Measurements from ENCODE around the gene MOSPD3. TPM values are rescaled to one million over a fixed set of nuclear protein-coding genes. Genes with fewer than 3 reads are reported as not detected.

Gene MOSPD3
- total and polyA plus RNA-seq, 8 donors = 15.7 to 35.7 (median 31.4) TPM

- peaks cover 25 to 43% of the 10 kb centered on the region in 2 donors for H3K4me1 ChIP-seq
- H3K36me3 ChIP-seq = peaks cover 0 to 13% of the 10 kb centered on the region in 2 donors
- H3K9me3 ChIP-seq = no peaks in the 10 kb centered on the region
- H3K4me3 ChIP-seq = peak within 1 kb of the TSS; percentile 78 to 100
- peaks cover 0 to 25% of the 10 kb centered on the region in 2 donors for H3K27me3 ChIP-seq
- peak; percentile 99 to 100 (median 100) for DNase-seq
- ATAC-seq = peak; percentile 81
- peak within 1 kb of the TSS; percentile 95 to 98 for H3K27ac ChIP-seq
- peak in 1 of 2 donors; percentile 10 for TF ChIP-seq CTCF (IDR thresholded peaks at IDR 0.05)
- intact Hi-C loops (cut with DNase I) = no loop called here
Observed at GRCh38 chr7:100586266-100587025, 25.9 kb upstream of the MOSPD3 start, which contains the start of gene FBXO24. TSS of gene FBXO24 (plus strand) at chr7:100586328. CDS start at chr7:100586626, 298 bp downstream.

GRCh38 chr7:100588438-100588837 lies 23.9 kb upstream of the MOSPD3 start:
- TF ChIP-seq CTCF (IDR thresholded peaks at IDR 0.05) = no peak
- no peaks in the 10 kb centered on the region for H3K9me3 ChIP-seq

GRCh38 chr7:100589341-100589947 lies 22.9 kb upstream of the MOSPD3 start:
- TF ChIP-seq CTCF (IDR thresholded peaks at IDR 0.05) = no peak
- DNase-seq (no peak), ATAC-seq (no peak)
- Histone ChIP-seq H3K36me3 (no peaks in the 10 kb centered on the region), H3K4me1 (peaks cover 9 to 15% of the 10 kb centered on the region in 2 donors), H3K9me3 (no peaks in the 10 kb centered on the region), H3K4me3 (no peak overlapping the region), H3K27ac (no peak overlapping the region), H3K27me3 (peaks cover 0 to 29% of the 10 kb centered on the region in 2 donors)
- intact Hi-C loops (cut with DNase I) = no loop called here

More at GRCh38 chr7:100588438-100588837, 23.9 kb upstream of the MOSPD3 start:
- DNase-seq = no peak
- Histone ChIP-seq H3K4me3 (no peak overlapping the region), H3K27ac (no peak overlapping the region), H3K27me3 (peaks cover 0 to 29% of the 10 kb centered on the region in 2 donors), H3K4me1 (peaks cover 14 to 24% of the 10 kb centered on the region in 2 donors), H3K36me3 (no peaks in the 10 kb centered on the region)
- no peak for ATAC-seq
- intact Hi-C loops (cut with DNase I) = no loop called here

- Histone ChIP-seq H3K27ac (no peak overlapping the region), H3K9me3 (no peaks in the 10 kb centered on the region), H3K36me3 (no peaks in the 10 kb centered on the region), H3K4me1 (peaks cover 5 to 8% of the 10 kb centered on the region in 2 donors), H3K27me3 (peaks cover 0 to 29% of the 10 kb centered on the region in 2 donors), H3K4me3 (no peak overlapping the region)
- no peak for TF ChIP-seq CTCF (IDR thresholded peaks at IDR 0.05)
- DNase-seq (no peak), ATAC-seq (no peak)
- intact Hi-C loops (cut with DNase I) = no loop called here
Observed at GRCh38 chr7:100590077-100590737, 22.1 kb upstream of the MOSPD3 start.

- H3K27me3 ChIP-seq = peaks cover 0 to 29% of the 10 kb centered on the region in 2 donors
- H3K27ac ChIP-seq = no peak overlapping the region
- no peak for TF ChIP-seq CTCF (IDR thresholded peaks at IDR 0.05)
- no peaks in the 10 kb centered on the region for H3K36me3 ChIP-seq
- H3K9me3 ChIP-seq = no peaks in the 10 kb centered on the region
- no peak overlapping the region for H3K4me3 ChIP-seq
- peaks cover 5 to 6% of the 10 kb centered on the region in 2 donors for H3K4me1 ChIP-seq
- ATAC-seq (no peak), DNase-seq (peak in 1 of 4 donors; percentile 54)
- intact Hi-C loops (cut with DNase I) = no loop called here
Observed at GRCh38 chr7:100591596-100591995, 20.7 kb upstream of the MOSPD3 start.
